HS-27A (cell line): Measurements from ENCODE around the gene LRIF1.
"Not testable (repeated sequence)": the region's sequence is repeated elsewhere in the genome, so short reads cannot be mapped to it uniquely, and the experiment has no call there.

ENCODE experiments used
- DNase-seq: peaks from one replicate; pipeline ENCODE4 v3.0.0-alpha.2; 2012; ENCODE audit warnings: low read depth, missing footprints

The LRIF1 gene, protein sequence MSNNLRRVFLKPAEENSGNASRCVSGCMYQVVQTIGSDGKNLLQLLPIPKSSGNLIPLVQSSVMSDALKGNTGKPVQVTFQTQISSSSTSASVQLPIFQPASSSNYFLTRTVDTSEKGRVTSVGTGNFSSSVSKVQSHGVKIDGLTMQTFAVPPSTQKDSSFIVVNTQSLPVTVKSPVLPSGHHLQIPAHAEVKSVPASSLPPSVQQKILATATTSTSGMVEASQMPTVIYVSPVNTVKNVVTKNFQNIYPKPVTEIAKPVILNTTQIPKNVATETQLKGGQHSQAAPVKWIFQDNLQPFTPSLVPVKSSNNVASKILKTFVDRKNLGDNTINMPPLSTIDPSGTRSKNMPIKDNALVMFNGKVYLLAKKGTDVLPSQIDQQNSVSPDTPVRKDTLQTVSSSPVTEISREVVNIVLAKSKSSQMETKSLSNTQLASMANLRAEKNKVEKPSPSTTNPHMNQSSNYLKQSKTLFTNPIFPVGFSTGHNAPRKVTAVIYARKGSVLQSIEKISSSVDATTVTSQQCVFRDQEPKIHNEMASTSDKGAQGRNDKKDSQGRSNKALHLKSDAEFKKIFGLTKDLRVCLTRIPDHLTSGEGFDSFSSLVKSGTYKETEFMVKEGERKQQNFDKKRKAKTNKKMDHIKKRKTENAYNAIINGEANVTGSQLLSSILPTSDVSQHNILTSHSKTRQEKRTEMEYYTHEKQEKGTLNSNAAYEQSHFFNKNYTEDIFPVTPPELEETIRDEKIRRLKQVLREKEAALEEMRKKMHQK

DNA sequence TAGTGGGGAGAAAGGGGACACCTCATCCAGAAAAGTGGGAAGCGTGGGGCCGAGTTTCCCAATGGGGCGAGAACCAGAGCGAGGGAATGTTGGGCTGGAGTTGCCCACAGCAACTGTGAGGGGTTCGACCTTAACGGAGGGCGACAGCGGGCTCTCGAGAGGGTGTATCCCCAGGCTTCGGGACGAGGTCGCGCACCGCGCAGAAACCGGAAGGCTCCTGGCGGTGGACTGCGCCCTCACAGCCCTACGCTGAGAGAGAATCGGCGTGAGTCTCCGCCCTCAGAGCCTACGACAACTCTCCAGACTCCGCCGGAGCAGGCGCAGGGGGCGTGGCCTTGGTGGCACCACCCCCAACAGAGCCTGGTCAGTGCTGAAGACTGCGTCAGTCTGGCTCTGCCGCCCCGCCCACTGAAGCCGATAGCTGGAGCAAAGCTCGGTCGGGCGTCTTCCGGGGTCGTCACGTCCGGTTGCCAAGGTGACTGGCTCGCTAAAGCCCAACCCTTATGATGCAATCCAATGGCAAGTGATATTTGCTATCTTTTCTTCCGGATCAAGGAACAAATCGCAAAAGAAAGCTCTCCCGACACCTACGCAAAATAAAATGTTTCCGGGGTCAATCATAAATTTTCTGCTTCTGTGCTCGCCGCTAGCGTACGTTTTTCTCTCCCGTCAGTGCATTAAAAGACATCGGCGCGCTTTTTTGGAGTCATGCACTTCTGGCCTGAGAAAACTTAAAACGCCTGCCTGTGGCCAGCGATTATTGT lies at the start of gene LRIF1:
TSS of gene LRIF1 (minus strand) at position 232 of the 764 bp plus-strand sequence. CDS start 234 bp downstream, outside the sequence.
- peak; percentile 97 for DNase-seq

DNA sequence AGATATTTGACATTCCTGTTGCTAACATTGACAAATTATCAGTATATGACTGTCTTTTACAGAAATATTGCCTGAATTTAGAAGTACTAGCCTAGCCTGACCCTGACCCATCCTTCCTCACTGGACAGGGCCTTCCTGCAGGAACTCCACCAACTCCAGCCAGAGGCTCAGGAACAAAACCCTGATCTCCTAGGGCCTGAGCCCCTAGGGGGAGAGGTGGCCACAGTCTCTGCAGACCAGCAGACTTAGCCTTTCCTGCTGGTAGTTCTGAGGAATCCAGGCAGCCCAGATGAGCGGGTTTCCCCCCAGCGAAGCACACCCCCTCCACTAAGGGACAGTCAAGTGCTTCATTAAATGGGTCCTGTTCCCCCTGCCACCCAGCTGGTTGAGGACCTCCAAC lies 44.3 kb upstream of the LRIF1 start:
- DNase-seq: no peak

DNA sequence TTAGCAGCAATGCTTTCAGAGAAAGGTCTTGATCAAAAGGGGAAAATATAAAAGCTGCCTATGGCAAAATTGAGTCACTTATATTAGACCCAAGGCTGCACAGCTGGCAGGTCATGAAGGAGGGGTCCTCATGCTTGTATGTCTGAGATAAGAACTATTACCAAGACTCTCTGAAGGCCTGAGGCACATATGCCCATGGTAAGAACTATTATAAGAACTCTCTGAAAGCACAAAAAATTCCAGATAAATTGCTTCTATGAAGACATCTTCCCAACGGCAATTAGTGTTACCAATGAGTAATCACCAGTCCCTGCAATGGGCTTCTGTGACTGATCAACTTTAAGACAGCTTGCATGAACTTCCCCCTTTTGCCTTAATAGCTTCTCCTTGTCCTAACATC lies 42.8 kb upstream of the LRIF1 start:
- DNase-seq: no peak

DNA sequence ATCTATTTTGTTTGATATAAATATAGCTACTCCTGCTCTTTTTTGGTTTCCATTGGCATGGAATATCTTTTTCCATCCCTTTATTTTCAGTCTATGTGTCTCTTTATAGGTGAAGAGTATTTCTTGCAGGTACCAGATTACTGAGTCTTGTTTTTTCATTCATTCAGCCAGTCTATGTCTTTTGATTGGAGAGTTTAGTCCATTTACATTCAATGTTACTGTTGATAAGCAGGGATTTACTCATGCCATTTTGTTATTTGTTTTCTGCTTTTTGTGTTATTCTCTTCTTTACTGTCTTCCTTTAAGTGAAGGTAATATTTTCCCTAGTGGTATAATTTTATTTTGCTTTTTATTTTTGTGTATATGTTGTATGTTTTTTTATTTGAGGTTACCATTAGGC lies 35.9 kb upstream of the LRIF1 start:
- DNase-seq: not testable (repeated sequence)

DNA sequence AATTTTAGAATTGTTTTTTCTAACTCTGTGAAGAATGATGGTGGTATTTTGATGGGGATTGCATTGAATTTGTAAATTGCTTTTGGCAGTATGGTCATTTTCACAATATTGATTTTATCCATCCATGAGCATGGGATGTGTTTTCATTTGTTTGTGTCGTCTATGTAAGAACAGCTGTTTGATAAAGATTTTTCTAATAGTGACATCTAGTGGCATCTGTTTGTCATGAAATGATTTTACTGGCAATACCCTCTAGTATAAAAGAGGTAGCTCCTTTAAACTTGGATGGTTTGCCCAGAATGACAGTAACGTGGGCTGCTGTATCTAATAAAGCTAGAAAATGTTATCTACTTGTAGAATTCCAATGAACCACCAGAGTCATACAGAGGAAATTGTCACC lies 28.6 kb upstream of the LRIF1 start:
- DNase-seq: peak; percentile 14

DNA sequence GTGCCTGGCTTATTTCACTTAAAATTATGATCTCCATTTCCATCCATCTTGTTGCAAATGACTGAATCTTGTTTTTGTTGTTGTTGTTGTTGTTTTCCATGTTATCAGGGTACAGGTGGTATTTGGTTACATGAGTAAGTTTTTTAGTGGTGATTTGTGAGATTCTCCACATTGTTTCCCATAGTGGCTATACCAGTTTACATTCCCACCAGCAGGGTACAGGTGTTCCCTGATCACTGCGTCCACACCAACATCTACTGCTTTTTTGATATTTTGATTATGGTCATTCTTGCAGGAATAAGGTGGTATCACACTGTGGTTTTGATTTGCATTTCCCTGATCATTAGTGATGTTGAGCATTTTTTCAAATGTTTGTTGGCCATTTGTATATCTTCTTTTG lies 27.6 kb upstream of the LRIF1 start:
- not testable (repeated sequence) for DNase-seq

DNA sequence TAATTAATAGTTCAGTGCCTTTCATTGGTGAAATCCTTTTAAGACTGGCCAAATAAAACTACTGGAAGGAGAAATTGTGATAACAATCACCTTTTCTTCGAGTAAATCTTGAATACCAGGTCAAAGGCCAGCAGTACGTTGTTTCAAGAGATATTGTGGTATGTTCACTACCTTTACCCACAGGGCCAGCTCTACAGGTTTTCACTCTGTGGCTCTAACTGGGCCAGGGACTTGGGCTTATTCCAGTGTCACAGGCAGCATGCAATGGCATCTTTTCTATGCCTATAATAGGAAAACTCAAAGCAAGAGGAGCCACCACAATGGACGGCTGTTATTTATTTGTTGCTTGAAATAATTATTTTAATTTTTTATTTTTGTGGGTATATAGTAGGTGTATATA lies 26.8 kb upstream of the LRIF1 start:
- DNase-seq: no peak

DNA sequence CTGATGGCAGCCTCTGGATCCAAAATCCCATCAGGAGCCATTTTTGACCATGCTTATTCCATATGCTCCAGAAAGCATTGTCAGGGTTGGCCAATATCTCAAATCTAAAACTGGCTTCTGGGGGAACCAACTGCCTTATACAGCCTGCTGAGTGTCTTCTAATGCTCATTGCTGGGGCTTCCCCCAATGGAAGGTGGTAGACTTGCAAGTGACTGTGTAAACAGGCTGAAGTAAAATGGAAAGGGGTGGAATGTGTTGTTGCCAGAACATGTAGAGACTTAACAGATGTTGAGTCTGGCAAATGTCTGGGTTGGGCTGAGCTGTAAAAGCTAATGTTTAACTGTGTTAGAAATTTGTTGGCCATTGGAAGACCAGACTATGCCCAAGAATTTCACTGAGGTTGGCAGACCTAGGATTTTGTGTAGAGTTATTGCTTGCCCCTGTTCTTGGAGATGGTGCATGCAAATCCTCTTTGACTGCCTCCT lies 22.7 kb upstream of the LRIF1 start:
- no peak for DNase-seq

DNA sequence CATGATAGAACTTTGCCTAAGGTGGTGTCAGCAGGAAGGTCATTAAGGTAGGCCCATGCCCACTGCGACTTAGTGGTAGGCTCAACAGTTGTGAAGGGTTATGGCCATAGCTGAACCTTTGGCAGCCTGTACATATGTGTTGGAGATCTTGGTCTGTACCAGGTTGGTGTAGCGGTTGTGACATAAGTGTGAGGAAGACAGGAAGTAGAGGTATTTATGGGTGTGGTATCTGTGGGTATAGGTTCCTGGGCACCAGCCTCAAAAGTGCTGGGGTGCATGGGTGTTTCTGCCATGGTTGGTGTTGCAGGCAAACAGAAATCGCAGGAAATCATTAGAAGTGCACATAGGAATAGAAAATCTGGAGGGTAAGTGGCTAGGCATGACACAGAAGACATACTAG lies 18.6 kb upstream of the LRIF1 start:
- DNase-seq: no peak

DNA sequence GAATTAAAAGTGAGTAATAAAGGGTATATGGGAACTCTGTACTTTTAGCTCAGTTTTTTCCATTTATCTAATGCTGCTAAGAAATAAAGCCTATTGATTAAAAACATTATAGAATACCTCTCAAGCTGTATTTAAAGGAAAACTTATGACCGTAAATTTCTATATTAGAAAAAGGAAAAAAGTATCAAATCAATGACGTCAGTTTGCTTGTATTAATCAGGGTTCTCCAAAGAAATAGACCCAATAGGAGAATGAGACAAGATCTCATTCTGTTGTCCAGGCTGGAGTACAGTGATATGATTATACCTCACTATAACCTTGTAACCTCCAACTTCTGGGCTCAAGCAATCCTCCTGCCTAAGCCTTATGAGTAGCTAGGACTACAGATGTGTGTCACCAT lies 15.4 kb upstream of the LRIF1 start:
- no peak for DNase-seq

DNA sequence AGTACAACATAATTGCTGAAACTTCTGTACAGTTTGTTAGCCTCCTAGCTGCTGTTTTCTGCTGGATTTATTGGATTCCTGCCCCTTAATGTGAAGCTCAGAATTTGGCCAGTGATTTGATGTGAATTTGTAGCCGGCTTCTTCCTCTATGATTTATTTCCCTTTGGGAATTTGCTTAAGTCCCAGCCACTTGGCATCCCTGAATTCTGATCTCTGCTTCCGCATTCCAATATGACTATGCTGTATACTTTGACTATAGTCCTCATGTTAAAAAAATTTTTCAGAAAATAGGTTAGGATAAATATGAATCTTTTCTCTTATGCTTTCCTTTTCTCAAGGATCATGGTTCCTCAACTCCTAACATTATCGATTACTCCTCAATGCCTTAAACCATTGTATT lies 12.4 kb upstream of the LRIF1 start:
- peak; percentile 45 for DNase-seq

DNA sequence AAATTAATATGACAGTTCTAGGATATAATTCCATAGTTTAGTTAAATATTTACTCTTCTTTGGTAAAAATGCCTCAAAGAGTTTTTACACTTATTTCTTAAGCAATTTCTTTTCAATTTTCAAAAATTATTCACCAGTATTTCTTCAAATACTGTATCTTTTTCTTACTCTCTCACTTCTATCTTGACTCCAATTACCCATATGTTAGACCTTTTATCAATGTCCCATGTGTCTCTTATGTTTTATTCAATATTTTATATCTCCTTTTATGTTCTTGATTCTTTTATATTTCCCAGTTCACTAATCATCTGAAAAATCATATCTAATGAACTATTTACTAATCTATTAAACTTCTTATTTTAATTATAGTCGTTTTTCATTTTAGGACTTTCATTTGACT lies 11.5 kb upstream of the LRIF1 start:
- no peak for DNase-seq

DNA sequence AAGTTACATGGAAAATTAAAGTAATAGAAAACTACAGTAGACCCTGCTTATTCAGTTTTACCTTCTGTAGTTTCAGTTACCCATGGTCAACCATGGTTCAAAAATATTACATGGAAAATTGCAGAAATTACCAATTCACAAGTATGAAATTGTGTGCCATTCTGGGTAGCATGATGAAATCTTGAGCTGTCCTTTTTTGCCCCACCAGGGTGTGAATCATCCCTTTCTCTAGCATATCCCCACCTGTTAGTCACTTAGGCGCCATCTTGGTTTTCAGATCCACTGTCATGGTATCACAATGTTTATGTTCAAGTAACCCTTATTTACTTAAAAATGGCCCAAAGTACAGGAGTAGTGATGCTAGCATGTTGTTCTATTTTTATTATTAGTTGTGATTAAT lies 3.5 kb upstream of the LRIF1 start:
- DNase-seq: no peak

DNA sequence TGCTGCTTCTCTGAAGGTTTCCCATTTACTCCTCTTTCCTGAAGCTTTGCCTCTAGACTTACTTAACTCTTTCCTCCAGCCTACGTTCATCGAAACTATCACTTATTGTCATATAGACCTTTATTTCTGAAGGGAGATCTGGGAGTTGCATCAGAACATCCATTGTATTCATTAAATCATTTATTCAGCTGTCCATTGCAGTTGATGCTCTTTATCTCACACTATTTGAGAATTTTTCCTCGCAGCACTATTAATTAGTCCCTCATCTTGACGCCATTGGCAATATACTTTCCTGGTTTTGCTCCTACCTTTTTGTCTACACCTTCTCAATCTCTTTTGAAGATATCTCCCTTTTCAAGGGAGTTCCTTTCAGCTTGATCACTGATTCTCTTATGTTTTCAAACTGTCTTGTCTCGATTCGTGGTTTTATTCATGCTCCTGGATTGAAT lies 757 bp upstream of the LRIF1 start:
- no peak for DNase-seq

DNA sequence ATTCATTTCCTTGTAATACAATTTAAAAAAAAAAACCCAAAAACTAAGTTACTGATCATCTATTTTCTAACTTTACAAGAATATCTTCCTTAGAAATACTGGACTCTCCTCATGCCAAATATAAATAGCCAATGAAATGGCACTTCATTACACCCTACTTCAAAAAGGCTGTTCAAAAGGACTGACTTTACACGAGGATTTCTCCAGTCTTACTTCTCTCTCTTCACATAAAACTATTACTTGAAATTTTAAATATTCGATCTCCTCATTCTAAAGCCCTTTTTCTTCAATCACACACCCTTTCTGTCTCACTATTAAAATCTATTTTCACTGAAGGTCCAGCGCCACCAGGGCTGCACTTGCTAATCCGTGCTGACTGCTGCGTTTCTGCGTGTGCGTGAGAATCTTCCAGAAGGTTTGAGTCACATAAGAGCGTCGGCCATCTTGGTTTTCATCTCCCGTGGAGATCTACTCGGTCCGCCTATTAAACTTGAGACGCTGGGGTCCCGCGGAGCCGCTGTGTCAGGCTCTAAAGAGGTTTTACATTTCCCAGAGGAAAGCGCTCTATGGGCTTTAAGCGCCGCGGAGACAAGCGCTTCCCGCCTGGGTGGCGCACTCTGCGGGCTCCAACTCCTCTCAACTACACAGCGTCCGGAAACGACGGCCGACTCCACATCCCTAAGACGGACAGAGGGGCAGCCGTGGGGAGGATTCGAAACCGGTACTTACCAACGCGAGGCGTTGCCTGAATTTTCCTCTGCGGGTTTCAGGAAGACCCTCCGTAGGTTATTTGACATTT lies 631 bp downstream of the LRIF1 start:
- peak; percentile 77 for DNase-seq

DNA sequence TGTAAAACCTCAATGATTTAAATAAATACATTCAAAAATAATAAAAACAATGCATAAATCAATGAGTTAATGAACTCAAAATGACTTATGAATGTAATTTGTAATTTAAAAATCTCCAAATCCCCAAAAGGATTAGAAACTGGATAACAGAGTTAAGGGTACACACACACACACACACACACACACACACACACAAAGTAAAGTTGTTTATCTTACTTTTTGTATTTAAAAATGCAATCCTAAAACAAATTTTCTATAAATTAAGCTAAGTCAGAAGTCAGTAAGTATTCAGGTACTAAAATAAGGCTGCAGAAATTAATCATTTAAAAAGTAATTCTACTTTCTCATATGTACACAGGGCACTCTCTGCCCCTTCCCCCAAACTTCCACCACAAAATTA lies 1.8 kb downstream of the LRIF1 start:
- no peak for DNase-seq

DNA sequence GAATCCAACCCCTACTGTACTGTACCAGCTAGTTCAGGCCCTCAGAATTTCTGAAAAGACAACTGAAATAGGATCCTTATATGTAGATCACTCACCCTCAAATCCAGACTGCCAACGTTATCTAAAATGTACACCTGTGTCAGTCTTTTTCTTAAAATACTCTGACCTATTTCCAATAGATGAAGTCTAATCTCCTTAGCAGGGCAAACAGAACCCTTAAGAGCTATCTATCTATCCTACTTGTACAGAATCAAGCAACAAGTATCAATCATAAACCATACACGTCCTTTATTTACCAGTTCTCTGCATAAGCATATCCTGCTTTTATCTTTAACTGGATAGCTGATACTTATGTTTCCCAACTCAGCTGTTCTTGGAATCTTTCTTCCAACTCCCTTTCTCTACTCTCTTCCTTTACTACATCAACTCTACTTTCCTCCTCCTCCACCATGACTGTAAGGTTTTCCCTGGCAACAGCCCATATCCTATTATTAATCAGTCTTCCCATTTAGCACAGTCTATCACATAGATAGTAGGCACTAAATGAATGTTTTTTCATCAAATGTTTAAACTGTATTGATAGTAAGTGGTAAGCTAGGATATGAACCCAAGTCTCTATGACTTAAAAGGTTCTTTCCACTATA lies 2.8 kb downstream of the LRIF1 start:
- no peak for DNase-seq

DNA sequence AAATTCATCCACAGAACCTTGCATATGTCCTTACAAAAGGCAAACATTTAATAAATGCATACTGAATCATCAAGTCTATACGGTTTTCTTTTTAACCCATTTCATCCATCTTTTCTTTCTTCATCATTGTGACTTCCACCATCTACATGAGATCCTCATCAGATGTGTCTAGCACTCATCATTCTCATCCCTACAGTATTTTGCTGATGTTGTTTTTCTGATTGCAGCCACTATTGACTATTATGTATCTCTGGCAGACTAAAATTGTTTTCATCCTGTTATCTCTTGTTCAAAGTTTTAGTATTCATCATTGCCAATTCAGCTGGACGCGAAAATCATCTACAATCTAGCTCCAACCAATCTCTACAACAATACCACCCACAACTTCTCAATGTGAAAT lies 5.9 kb downstream of the LRIF1 start:
- DNase-seq: no peak

DNA sequence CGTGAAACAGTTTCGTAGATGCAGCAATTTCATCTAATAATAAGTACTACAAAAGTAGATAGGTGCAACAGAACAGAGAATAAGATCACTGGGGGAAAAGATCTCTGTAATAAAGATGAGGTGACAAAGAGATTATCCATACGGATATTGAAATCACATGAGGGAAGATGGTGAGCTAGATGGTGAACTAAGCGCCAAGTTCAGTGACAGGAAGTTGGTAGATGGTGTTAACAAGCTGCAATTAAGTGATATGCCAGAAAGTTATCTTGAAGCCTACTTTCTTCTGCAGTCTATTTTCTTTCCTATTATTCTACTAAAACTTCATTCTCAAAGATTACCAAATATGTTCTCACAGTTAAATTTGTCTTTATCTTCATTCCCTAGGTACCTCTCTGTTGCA lies 7.1 kb downstream of the LRIF1 start:
- no peak for DNase-seq

DNA sequence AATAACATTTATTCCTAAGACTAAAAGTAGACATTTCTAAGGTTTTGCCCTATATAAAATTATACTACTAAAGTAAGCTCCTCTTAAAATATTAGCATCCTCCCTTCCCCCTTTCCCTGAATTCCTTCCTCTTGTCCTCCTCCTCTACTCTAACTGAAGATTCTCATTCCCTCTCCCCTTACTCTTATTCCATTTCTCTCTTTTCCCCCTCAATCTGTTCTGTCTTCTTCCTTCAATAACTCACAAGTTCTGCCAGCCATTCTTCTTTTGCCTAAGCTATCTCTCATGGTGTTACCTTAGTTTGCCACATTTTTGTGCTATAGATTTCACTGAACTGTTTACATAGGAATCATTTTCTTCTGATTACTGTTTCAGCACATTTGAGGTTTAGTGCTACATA lies 10.7 kb downstream of the LRIF1 start:
- DNase-seq: no peak

DNA sequence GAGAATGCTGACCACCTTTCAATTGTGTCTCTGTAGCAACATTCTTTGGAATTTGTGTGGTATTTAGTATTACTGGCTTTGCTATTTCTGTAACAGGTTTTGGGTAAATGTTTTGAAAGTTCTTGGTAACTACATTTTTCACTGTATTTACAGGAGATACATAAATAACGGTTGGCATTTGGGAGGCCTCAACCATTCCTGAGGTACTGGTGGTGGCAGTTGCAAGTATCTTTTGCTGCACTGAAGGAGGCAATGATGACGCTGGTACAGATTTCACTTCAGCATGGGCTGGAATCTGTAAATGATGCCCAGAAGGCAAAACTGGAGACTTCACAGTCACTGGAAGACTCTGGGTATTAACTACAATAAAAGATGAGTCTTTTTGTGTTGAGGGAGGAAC lies 11.7 kb downstream of the LRIF1 start:
- no peak for DNase-seq
